ENCODE measurements around the gene DPH3. TPM values are rescaled to one million over a fixed set of nuclear protein-coding genes. Genes with fewer than 3 reads are reported as not detected.
A peak's percentile ranks its signal among the peaks of the same experiment; 100 is the strongest.

Gene DPH3
- total RNA-seq, 1 experiment from 2014 or later: 27.8 TPM

- ChIA-PET CTCF (no interaction called here), POLR2A (no interaction called here)
- Mint-ChIP-seq H3K4me3 (no peak overlapping the region), H3K27me3 (ENCODE audit: low read depth) (no peaks in the 10 kb centered on the region; the same call in 1 of the 2 replicates), H3K9me3 (no peaks in the 10 kb centered on the region), H3K4me1 (peaks cover 15% of the 10 kb centered on the region), H3K36me3 (no peaks in the 10 kb centered on the region), H3K27ac (no peak overlapping the region)
- peak; percentile 73 for ATAC-seq
- peak; percentile 70 for TF ChIP-seq CTCF (IDR thresholded peaks at IDR 0.05)
- no peak for TF ChIP-seq ZSCAN18 (CRISPR knock-in tag; IDR thresholded peaks at IDR 0.05)
- peak; percentile 74 for DNase-seq (ENCODE audit: low spot score)
These were observed 15.4 kb downstream of the DPH3 start for GRCh38 chr3:16249336-16249735.

GRCh38 chr3:16248556-16248955 is 16.2 kb downstream of the DPH3 start:
- Mint-ChIP-seq H3K4me3 (no peak overlapping the region), H3K27ac (no peak overlapping the region), H3K4me1 (peaks cover 14% of the 10 kb centered on the region), H3K36me3 (no peaks in the 10 kb centered on the region), H3K9me3 (no peaks in the 10 kb centered on the region), H3K27me3 (ENCODE audit: low read depth) (peaks cover under 1% of the 10 kb centered on the region; the same call in 1 of the 2 replicates)
- POLR2A ChIA-PET: no interaction called here
- TF ChIP-seq RELA (CRISPR knock-in tag; IDR thresholded peaks at IDR 0.05; ENCODE audit: borderline replicate concordance) (no peak), TP53 (CRISPR knock-in tag; IDR thresholded peaks at IDR 0.05) (no peak), CDX4 (CRISPR knock-in tag; IDR thresholded peaks at IDR 0.05; ENCODE audit: borderline replicate concordance) (no peak), SMAD4 (CRISPR knock-in tag; IDR thresholded peaks at IDR 0.05) (no peak), CBFB (CRISPR knock-in tag; IDR thresholded peaks at IDR 0.05; ENCODE audit: low read depth) (no peak), AFF4 (CRISPR knock-in tag; IDR thresholded peaks at IDR 0.05; ENCODE audit: borderline replicate concordance) (no peak), MLX (CRISPR knock-in tag; IDR thresholded peaks at IDR 0.05) (no peak), CREB1 (CRISPR knock-in tag; IDR thresholded peaks at IDR 0.05) (no peak), IRF1 (CRISPR knock-in tag; IDR thresholded peaks at IDR 0.05) (no peak), ZNF281 (CRISPR knock-in tag; IDR thresholded peaks at IDR 0.05) (no peak), TEAD1 (CRISPR knock-in tag; IDR thresholded peaks at IDR 0.05) (no peak), ATF2 (CRISPR knock-in tag; IDR thresholded peaks at IDR 0.05; ENCODE audit: borderline replicate concordance, low read depth) (no peak), ZNF416 (CRISPR knock-in tag; IDR thresholded peaks at IDR 0.05) (no peak)
- ATAC-seq (no peak), DNase-seq (ENCODE audit: low spot score) (no peak)
- CTCF ChIA-PET: interaction anchor here (1.0 to 2.5 kb wide), 5 partner anchors 10 to 198 kb away, joined by 4 to 11 read pairs (median 4); no protein-coding TSS in a partner anchor
